Memory B cell (primary cell): ENCODE measurements around the gene BAIAP2.

Experiments used
- ATAC-seq: fragments of 150-1000 bp; cut with Tn5 transposase; 2 replicates; pipeline ENCODE4 v1.10.0; 2021; ENCODE audit warnings: low read depth, mild to moderate bottlenecking, moderate library complexity
- DNase-seq, 2 donors: peaks; one replicate each; pipeline ENCODE4 v3.0.0; 2022; ENCODE audit warnings: low spot score in 2 of 2
- H3K27ac Mint-ChIP-seq: one replicate; pipeline ENCODE4 v1.8.0; 2022; ENCODE audit warnings: mild to moderate bottlenecking, moderate library complexity, mixed read lengths
- H3K27me3 Mint-ChIP-seq: one replicate; pipeline ENCODE4 v1.8.0; 2022; ENCODE audit warnings: mixed read lengths
- H3K36me3 Mint-ChIP-seq: one replicate; pipeline ENCODE4 v1.8.0; 2022; ENCODE audit warnings: mild to moderate bottlenecking, mixed read lengths
- H3K4me1 Mint-ChIP-seq: one replicate; pipeline ENCODE4 v1.8.0; 2022; ENCODE audit warnings: mixed read lengths
- H3K4me3 Mint-ChIP-seq: one replicate; pipeline ENCODE4 v1.8.0; 2022; ENCODE audit warnings: mild to moderate bottlenecking, moderate library complexity, mixed read lengths
- H3K9me3 Mint-ChIP-seq: one replicate; pipeline ENCODE4 v1.8.0; 2022; ENCODE audit warnings: mixed read lengths

BAIAP2 gene

GRCh38 chr17:81044764-81045589 is 10.0 kb downstream of the BAIAP2 start:
- Mint-ChIP-seq H3K4me3 (no peak overlapping the region), H3K36me3 (no peaks in the 10 kb centered on the region), H3K4me1 (peaks cover 3% of the 10 kb centered on the region), H3K27ac (no peak overlapping the region), H3K27me3 (peaks cover 25% of the 10 kb centered on the region), H3K9me3 (no peaks in the 10 kb centered on the region)
- no peak for DNase-seq
- ATAC-seq = no peak

GRCh38 chr17:81045590-81046095 is 10.7 kb downstream of the BAIAP2 start:
- no peaks in the 10 kb centered on the region for H3K36me3 Mint-ChIP-seq
- H3K4me1 Mint-ChIP-seq = peaks cover 6% of the 10 kb centered on the region
- peaks cover 25% of the 10 kb centered on the region for H3K27me3 Mint-ChIP-seq
- H3K27ac Mint-ChIP-seq = no peak overlapping the region
- DNase-seq (no peak), ATAC-seq (no peak)
- H3K4me3 Mint-ChIP-seq = no peak overlapping the region
- H3K9me3 Mint-ChIP-seq = no peaks in the 10 kb centered on the region

- Mint-ChIP-seq H3K27ac (no peak overlapping the region), H3K4me1 (peaks cover 6% of the 10 kb centered on the region), H3K36me3 (no peaks in the 10 kb centered on the region), H3K4me3 (no peak overlapping the region), H3K27me3 (peaks cover 25% of the 10 kb centered on the region), H3K9me3 (no peaks in the 10 kb centered on the region)
- ATAC-seq (no peak), DNase-seq (no peak)
Measured at GRCh38 chr17:81046132-81046769, 11.3 kb downstream of the BAIAP2 start.

GRCh38 chr17:81046770-81047359 is 11.9 kb downstream of the BAIAP2 start:
- Mint-ChIP-seq H3K27ac (no peak overlapping the region), H3K36me3 (no peaks in the 10 kb centered on the region), H3K9me3 (no peaks in the 10 kb centered on the region), H3K4me3 (no peak overlapping the region), H3K27me3 (peaks cover 25% of the 10 kb centered on the region), H3K4me1 (peaks cover 6% of the 10 kb centered on the region)
- ATAC-seq = no peak
- no peak for DNase-seq

DNA sequence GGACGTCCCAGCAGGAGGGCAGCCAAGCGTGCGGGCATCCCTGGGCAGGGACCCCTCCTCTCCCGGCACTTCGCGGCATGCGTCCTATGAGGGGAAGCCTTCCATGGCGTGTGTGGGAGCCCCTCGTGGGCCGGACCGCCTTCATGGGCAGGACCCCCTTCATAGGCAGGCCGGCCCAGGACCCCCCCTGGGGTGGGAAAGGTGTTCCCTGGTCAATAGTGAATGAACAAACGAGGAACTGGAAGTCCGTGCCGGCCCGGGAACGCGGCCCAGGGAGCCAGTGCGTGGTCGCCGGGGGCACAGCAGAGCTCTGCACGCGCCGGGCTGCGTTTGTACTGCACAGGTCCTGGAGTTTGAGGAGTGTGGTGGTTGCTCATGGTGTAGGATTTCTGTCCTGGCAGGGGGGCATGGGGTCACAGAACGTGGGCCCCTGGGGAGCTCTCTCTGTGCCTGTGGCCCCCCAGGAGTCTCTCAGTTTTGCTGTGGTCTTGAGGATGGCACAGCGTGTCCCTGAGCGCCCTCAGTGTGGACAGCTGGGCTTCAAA is 13.9 kb downstream of the BAIAP2 start:
- peak overlapping the region; percentile 79 for H3K4me3 Mint-ChIP-seq
- no peaks in the 10 kb centered on the region for H3K36me3 Mint-ChIP-seq
- H3K9me3 Mint-ChIP-seq = no peaks in the 10 kb centered on the region
- H3K27me3 Mint-ChIP-seq = peaks cover 25% of the 10 kb centered on the region
- no peak overlapping the region for H3K27ac Mint-ChIP-seq
- no peak for DNase-seq
- ATAC-seq = no peak
- H3K4me1 Mint-ChIP-seq = peaks cover 6% of the 10 kb centered on the region

GRCh38 chr17:81049372-81049911 is 14.5 kb downstream of the BAIAP2 start:
- Mint-ChIP-seq H3K36me3 (no peaks in the 10 kb centered on the region), H3K4me3 (peak overlapping the region; percentile 79), H3K9me3 (no peaks in the 10 kb centered on the region), H3K27ac (no peak overlapping the region), H3K4me1 (peaks cover 6% of the 10 kb centered on the region), H3K27me3 (peaks cover 23% of the 10 kb centered on the region)
- peak; percentile 35 for ATAC-seq
- DNase-seq = no peak

DNA sequence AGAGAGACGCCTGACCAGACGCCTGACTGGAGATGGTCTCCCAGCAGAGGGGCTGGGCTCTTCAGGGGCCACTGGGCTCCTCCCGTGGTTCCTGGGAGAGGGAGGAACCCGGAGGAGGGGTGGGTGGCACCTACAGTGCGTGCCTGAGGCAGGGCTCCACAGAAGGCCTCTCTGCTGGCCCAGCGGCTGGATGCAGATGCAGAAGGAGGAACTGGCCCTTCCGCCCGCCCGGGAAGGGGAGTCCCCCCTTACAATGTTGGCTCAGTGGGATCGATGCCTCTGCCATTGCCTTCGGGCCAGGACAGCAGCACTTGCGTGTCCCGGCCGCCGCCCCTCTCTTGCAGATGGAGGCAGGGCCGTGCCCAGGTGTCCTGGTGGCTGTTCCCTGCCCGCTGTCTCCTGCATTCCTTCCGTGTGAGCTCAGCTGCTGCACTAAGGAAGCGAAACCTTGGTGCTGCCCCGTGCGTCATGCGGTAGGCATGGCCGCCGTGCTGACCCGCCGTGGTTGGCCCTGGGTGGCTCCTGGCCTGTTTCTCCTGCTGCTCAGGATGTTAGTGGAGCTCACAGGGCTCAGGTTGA is 15.1 kb downstream of the BAIAP2 start:
- ATAC-seq = peak; percentile 84

DNA sequence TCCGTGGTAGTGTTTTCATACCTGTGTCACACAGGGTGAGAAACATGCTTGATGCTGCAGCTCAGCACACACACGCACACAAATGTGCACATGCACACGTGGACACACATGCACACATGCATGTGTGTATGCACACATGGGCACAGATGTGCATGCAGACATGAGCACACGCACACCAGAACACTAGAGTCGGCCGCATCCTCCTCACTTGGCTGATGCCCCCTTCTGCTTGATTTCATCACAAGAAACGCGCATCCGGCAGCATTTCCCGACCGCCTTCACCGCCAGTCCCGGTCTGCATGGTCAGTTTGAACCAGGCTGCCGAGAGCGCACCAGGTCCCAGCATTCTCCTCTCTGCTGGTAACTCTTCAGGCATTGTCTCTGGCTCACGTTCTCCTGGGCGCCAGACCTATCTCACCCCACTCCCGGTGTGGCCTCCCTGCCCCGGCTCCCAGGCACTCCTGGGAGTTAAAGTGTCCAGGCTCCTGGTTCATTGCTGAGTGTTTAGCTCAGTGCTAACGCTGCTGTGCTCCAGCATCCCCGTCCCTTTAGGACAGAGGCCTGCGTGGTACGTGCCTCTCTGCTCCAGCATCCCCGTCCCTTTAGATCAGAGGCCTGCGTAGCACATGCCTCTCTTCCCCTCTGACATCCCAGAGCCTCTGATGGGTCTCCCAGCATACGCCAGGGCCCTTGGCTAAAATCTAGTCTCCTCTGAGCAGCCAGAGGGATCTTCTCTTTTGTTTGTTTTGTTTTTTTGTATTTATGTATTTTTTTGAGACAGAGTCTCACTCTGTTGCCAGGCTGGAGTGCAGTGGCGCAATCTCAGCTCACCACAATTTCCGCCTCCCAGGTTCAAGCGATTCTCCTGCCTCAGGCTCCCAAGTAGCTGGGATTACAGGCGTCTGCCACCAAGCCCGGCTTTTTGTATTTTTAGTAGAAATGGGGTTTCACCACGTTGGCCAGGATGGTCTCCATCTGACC is 16.0 kb downstream of the BAIAP2 start:
- H3K27ac Mint-ChIP-seq = no peak overlapping the region
- peak overlapping the region; percentile 79 for H3K4me3 Mint-ChIP-seq
- no peaks in the 10 kb centered on the region for H3K9me3 Mint-ChIP-seq
- H3K27me3 Mint-ChIP-seq = peaks cover 16% of the 10 kb centered on the region
- ATAC-seq = no peak
- no peaks in the 10 kb centered on the region for H3K36me3 Mint-ChIP-seq
- peaks cover 6% of the 10 kb centered on the region for H3K4me1 Mint-ChIP-seq
- no peak for DNase-seq

More for the DNA sequence above, 15.1 kb downstream of the BAIAP2 start:
- Mint-ChIP-seq H3K27me3 (peaks cover 18% of the 10 kb centered on the region), H3K9me3 (no peaks in the 10 kb centered on the region), H3K27ac (no peak overlapping the region), H3K4me3 (peak overlapping the region; percentile 79), H3K36me3 (no peaks in the 10 kb centered on the region), H3K4me1 (peaks cover 6% of the 10 kb centered on the region)
- DNase-seq = no peak

DNA sequence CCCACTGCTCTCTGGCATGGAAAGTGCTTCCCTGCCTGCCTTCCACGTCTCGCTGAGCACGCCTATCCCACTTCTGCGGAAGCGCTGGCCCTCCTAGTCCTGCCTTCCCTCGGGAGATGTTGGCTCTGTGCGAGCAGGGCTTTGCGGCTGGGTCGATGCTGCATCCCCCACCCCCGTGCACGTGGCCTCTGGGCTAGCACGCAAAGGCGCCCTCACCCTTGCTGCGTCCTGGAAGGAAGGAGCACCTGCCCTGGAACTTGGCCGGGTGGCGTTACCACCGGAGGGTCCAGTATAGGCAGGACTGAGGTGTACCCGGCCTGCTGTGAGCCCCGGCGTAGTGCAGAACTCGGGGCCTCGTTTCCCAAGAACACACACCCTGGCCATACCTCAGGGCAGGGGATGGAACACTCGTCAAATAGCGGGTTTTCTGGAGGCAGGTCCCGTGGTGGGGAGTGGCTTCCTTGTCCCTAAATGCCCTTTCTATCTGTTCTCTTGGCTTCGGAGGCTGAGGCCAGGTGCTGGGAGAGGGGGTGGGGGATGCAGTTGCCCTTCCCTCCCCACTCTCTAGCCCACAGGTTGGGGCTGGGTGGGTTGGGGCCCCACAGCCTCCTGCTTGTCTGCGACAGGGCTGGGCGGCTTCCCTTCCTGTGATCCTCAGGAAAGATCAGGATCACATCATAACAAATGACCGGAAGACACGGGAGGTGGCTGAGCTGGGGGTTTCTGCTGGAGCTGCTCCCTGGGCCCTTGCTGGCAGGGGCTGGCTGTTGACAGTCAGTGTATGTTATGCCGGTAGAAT is 17.4 kb downstream of the BAIAP2 start:
- ATAC-seq = no peak
- no peak for DNase-seq
- Mint-ChIP-seq H3K27me3 (peaks cover 9% of the 10 kb centered on the region), H3K36me3 (no peaks in the 10 kb centered on the region), H3K4me3 (no peak overlapping the region), H3K27ac (no peak overlapping the region), H3K4me1 (peaks cover 6% of the 10 kb centered on the region), H3K9me3 (no peaks in the 10 kb centered on the region)

GRCh38 chr17:81053041-81053970 is 18.4 kb downstream of the BAIAP2 start:
- ATAC-seq (no peak), DNase-seq (no peak)
- Mint-ChIP-seq H3K9me3 (no peaks in the 10 kb centered on the region), H3K27ac (no peak overlapping the region), H3K4me1 (peaks cover 6% of the 10 kb centered on the region), H3K27me3 (peaks cover 5% of the 10 kb centered on the region), H3K36me3 (no peaks in the 10 kb centered on the region), H3K4me3 (no peak overlapping the region)

- Mint-ChIP-seq H3K9me3 (no peaks in the 10 kb centered on the region), H3K36me3 (no peaks in the 10 kb centered on the region), H3K4me3 (no peak overlapping the region), H3K27me3 (peaks cover 3% of the 10 kb centered on the region), H3K27ac (no peak overlapping the region), H3K4me1 (peaks cover 5% of the 10 kb centered on the region)
- DNase-seq (no peak), ATAC-seq (no peak)
Measured at GRCh38 chr17:81054308-81054707, 19.4 kb downstream of the BAIAP2 start.
